CD4-positive, alpha-beta T cell treated with Interferon gamma for 1 hour (primary cell): ENCODE data around the gene SAFB2.

Source experiments
- DNase-seq: peaks from one replicate; pipeline ENCODE4 v3.0.0-alpha.2; 2020

SAFB2 gene

DNA sequence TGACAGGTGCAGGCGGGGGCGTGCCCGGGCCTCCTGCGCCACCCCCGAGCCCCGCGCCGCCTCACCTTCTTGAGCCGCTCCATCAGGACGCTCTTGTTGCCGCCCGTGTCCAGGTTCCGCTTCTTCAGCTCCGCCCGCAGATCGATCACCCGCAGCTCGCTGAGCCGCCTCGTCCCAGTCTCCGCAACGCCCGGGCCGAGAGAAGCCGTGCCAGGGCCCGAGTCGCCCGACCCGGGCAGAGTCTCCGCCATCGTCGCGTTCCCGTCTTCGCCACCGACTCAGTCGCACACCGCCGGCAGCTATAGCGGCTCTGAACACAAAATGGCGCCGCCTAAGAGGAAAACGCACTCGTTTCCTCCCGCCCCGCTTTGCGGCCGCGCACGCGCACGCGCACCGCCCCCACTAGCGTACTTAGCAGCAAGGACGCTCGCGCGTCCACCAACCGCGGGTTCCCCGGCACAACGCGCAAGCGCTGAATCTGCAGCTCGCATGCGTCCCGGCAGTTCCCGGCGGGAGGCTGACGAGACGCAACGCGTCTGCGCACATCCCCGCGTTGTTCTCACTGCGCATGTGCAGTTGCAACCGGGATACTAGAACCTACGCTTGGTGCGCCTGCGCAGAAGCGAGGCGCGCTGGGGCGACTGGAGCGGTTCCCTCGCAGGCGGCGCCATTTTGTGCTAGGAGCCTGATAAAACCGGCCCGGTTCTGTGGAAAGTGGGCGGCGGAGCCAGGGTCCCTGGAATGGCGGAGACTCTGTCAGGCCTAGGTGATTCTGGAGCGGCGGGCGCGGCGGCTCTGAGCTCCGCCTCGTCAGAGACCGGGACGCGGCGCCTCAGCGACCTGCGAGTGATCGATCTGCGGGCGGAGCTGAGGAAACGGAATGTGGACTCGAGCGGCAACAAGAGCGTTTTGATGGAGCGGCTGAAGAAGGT is at the start of gene SAFB2, which contains the start of gene SAFB:
Gene SAFB2, minus strand, starts transcription at position 312 of the 932 bp plus-strand sequence. Its CDS starts 61 bp downstream, at position 251.
Gene SAFB, plus strand, starts transcription at position 619 of the 932 bp plus-strand sequence. Its CDS starts 123 bp downstream, at position 742.
- peak; percentile 100 for DNase-seq

DNA sequence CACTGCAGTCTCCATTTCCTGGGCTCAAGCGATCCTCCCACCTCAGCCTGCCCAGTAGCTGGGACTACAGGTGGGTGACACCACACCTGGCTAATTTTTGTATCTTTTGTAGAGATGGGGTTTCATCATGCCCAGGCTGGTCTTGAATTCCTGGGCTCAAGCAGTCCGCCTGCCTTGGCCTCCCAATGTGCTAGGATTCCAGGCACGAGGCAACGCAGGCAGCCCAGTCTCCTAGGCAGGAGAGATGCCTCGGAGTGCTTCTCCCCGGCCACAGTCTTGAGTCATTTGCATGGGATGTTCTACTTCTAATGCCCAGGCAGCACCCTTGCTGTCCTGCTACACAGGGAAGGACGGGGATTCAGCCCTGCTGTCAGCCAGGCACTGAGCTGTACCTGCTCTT is 49.0 kb upstream of the SAFB2 start:
- no peak for DNase-seq

DNA sequence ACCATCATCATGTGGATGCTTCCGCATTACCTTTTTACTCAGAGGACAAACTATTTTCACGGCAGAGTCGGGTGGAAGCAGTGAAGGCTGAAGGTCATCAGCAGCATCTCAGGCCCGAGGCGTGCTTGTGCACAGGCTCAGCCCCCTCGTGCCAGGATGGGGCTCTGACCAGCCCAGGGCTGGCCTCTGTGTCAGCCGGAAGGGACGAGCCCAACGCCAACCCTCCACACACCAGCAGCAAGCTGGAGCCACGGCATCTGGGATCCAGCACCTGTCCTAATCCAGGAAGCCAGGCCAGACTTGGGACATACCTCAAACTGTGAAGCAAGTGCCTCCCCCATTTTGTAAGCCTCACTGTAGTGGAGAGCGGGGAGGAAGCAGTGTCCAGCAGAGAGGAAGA is 46.6 kb upstream of the SAFB2 start:
- no peak for DNase-seq

DNA sequence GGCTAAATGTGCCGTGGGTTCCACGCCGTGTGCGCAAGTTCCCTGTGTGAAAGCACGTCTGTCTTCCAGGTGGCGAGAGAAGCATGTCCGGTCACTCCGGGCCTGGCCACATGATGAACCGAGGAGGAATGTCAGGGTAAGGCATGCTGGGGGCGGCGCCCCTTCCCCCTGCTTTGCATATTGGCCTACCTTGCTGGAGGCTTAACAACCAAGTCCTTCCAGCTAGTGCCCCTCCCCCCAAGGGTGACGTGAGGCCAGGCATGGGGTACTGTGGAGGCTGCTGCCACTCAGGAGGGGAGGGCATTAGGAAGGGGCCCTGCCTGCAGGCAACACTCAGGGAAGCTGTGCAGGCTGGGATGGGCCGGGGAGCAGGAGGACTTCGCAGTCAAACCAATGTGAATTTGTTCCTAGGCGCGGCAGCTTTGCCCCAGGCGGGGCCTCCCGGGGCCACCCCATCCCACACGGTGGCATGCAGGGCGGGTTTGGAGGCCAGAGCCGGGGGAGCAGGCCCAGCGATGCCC is 45.2 kb upstream of the SAFB2 start:
- no peak for DNase-seq

DNA sequence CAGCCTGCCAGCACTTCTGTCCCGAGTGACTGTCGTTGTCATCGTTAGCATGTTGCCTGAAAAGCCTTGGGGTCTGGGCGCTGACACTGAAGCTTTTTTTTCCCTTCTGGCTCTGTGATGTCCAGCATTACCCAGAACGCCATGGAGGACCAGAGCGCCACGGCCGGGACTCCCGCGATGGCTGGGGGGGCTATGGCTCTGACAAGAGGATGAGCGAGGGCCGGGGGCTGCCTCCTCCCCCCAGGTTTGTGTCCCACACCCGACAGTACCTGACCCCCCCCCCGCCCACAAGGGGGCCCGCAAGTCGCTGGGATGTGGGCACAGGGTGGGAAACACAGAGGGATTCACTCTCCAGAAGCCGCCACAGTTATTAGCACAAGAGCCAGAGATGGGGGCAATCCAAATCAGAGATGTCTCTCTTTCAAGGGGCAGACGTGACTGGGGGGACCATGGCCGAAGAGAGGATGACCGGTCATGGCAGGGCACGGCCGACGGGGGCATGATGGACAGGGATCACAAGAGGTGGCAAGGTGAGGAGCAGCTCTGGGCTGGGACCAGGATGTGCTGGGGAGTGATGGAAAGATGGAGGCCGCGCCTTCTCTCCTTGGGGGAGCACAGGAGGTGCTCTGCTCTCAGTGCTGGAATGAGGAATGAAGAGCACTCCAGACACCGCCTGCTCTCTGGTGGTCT is 44.5 kb upstream of the SAFB2 start:
- no peak for DNase-seq

DNA sequence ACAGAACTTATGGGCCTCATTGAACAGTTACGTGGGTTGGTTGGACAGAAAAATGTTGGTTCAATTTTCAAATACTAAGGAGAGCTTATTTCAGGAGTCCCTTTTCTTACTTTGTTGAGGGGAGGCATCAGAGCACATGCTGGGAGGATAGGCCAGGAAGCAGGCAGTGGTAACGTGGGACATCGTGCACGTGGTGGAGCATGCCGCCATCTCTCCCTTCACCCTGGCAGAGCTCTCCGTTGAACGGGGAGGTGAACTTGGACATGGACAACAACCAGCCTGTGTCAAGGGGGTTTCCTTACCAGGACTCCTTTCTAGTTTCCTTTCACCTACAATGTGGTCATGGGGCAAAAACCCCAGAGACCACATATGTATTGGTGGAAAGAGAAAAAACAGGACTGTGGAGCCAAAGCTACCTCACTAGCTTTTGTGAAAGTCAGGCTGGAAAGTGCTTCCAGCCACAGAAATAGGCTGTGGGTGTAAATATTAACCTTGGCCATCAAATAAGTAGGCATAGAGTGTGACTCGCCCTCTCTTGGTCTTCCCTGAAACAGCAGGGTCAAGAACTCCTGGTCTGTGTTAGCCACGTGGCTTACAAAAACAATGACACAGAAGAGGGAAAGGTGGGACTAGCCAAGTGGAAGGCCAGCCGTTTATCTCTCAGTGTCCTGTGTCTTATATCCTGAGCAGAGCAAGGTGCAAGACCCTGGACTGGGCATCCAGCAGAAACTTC is 43.4 kb upstream of the SAFB2 start:
- no peak for DNase-seq

DNA sequence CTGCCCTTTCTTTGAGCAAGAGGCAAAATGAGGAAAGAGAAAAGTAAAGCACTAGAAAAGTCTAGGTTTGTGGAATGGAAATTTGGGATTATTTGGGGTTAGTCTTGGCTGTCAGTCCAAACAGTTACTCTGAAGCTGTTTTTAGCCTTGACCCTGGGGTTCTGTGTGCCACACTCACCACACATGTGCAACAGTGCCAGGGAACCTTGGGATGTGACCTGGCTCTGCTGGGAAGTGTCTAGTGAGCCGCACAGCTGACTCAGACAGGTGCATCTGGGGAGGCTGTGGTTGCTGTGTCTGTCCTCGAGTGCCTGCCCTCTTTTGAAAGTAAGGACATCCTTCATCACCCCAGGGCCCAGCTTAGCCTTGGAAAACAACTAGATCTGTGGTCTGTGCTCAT is 41.9 kb upstream of the SAFB2 start:
- DNase-seq = no peak

DNA sequence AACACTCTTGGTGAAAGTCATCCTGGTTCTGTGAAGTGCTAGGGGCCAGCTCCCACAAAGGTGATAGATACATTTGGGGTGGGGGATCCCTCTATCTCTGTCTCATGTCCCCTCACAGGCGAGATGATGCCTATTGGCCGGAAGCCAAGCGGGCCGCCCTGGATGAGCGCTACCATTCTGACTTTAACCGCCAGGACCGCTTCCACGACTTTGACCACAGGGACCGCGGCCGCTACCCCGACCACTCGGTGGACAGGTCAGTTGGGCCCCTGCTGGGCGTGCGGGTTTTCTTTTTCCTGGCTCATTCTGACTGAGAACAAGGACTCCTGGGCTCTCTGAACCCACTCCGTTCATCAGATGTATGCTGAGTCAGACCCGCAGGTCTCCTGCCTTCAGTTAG is 41.3 kb upstream of the SAFB2 start:
- DNase-seq = no peak

DNA sequence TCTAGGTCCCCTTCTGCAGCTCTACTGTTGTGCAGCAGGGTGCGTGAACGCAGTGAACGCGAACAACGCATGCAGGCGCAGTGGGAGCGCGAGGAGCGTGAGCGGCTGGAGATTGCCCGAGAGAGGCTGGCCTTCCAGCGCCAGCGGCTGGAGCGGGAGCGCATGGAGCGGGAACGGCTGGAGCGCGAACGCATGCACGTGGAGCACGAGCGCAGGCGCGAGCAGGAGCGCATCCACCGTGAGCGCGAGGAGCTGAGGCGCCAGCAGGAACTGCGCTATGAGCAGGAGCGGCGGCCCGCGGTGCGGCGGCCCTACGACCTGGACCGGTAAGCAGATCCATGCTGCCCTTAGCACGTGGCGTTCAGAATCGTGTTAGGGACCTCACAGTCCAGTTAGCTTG is 38.9 kb upstream of the SAFB2 start:
- no peak for DNase-seq

DNA sequence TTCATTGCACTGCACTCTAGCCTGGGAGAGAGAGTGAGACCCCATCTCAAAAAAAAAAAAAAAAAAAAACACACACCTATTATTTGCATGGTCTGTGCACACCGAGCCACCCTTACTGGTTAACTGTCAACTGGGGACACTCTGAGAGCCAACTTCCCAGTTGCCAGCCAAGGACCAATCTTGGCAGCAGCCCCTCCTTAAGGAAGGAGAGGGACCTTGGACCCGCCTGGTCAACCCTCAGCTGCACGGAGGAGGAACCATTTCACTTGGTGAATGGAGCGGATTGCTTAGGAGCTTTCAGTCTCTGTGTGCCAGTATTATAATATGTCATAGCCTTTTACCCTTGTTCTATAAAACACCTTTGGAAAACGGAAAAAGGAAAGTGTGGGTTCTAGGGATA is 32.8 kb upstream of the SAFB2 start:
- no peak for DNase-seq

DNA sequence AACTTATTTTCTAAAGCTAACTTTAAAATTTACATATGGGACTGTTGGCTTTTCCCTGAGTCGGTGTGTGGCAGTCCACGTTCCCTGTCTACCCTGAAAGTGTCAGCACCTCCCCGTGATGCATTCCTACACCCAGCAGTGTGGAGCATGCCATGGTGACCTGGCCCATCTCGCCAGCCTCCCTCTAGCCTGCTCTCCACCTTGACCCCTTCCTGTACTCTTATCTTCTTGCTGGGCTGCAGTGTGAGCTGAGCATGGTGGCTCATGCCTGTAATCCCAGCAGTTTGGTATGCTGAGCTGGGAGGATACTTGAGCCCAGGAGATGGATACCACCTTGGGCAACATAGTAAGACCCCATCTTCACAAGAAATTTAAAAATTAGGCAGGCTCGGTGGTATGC is 32.4 kb upstream of the SAFB2 start:
- no peak for DNase-seq

DNA sequence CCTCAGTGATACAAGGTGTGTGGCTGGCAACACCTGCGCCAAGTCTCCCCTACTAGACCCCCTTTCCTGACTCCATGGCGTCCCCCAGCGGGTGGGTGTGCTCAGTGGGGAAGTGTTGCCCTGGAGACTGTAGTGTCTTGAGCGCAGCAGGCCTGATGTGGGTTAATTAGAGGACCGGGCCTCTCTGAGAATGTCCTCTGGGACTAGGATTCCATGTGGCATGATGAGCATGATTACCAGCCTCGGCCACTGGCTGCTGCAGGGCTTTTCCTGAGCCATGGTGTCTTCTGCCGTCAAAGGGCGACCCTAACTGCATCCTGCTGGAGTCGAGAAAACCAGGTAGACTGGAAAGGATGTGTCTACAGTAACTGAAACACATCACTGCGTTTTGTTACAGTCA is 29.7 kb upstream of the SAFB2 start:
- DNase-seq = no peak

DNA sequence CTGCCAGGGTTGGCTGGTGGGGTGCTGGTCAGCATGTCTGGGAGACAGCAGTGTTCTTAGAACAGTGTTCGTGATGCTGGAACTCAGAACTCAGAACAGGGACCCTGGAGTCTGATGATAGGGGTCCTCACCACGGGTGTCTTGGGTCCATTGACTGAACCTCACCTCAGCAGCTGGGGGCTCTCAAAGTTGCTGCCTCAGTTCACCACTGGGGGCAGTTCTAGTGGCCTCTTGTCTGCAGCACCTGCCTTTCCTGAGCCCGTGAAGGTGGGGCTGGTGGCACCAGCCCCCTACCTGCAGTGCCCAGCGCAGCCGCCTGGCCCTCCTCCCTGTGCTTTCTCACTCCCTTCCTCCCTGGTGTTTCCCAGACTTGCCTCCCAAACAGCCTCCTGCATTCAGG is 28.8 kb upstream of the SAFB2 start:
- no peak for DNase-seq

DNA sequence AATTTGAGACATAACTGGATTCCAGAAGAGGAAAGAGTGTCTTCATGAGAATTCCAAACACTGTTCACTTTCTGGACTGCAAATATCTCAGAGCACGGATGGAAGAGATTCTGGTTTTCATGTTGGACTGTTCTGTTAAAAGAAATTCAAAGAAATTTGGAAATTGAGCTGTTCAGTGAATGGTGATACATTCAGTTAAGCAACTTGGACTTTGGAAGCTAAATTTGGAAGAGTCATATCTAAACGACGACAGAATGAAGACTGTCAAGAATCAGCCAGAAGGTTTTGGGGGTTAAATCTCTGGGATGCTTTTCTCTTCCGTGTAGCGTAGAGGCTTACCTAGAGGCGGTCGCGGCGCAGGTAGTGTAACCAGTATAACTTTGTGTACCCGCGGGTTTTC is 25.9 kb upstream of the SAFB2 start:
- DNase-seq = no peak

DNA sequence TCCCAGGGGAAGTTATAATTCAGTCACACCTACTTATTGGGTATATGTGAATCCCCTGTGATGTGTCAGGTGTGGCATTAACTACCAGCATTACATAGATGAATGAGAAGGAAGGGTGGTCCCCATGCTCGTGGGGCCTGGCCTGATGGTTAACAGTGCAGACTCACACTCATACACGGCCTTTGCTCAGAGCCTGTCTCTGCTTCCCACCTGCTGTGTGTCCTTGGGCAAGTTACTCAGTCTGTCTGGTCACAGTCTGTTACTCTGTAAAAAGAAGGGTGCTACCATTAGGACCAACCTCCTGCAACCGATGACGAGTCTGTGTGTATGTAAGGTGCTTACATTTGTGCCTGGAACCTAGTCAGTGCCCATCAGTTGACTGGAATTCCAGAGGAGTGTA is 24.1 kb upstream of the SAFB2 start:
- DNase-seq = no peak

DNA sequence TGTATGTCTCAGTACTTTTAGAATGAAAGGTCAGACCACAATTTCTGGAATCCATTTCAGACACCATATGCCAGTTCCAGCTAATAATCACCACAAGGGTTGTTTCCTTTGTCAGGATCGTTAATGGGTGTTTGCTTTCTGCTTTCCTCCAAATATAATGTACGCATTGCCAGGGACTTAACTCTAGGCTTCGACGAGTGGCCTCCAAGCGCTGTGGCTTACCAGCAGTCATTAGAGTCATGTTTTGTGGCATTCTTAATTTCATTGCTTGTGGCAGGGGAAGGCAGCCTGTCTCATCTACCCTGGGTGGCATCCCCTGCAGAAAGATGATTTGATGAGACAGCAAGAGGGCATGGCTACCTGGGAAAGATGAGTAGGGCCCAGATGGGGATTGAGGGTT is 22.8 kb upstream of the SAFB2 start:
- DNase-seq = no peak

DNA sequence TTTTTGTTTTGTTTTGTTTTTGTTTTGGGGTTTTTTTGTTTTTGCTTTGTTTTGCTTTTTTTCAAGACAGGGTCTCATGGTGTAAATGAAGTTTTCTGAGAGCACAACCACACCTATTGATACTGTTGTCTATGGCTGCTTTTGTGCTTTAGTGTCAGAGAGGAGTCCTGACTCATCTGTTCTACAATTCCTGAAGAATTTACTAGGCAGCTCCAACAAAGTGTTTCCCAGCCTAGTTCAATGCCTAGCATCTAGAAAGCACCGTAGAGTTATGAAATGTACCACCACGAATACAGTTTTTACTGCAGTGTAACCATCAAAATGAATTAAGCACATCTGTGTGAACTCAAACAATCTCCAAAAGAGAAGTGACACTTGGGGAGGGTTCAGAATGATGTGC is 21.5 kb upstream of the SAFB2 start:
- DNase-seq = no peak

DNA sequence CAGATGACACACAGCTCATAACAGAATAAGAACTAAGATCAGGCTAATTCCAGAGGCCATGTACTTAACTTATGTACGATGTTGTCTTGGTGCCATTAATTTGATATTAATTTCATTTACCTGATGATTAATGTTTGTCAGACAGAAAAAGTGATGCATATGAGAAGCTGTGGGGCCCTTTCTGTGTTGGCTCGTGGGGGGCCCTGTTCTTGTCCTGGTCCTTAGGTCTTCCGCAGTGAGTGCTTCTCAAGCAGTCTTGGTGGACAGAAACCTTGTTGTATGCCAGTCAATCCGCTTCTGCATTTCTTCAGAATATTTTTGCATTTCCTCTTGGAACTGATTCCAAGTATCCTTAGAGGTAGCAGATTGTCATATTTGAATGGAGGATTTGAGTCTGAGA is 20.5 kb upstream of the SAFB2 start:
- no peak for DNase-seq

DNA sequence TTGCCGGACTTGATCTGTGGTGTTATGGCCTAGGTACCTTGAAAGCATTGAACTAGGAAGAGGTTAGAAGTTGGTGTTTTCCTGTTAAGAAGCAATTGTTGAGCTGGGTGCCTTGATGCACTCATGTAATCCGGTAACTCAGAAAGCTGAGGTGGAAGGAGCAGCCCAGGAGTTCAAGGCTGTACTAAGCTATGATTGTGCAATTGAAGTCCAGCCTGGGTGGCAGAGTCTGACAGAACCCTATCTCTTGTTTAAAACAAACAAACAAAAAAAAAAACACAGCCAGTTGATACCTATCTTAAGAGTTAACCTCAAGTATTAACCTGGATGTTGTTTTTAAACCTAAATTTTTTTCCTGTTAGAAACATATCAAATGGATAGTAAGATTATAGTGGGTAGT is 19.6 kb upstream of the SAFB2 start:
- DNase-seq = no peak

DNA sequence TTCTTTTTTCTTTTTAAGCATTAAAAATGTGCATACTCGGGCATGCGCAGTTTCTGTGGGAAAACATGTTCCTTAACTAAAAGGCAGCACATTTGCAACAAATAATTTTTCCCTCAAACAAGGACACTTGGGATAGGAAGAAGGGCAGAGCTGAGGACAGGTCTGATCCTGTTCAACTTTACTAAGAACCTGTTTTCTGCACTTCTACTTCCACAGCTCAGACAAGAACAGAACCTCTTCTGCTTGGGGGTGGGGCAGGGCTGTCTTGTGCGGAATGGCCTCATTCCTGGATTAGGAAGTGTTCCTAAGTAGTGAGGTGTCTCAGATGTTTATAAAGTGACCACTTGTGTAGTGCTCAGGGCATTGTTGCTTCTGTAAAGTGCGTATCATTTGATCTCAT is 18.6 kb upstream of the SAFB2 start:
- no peak for DNase-seq

DNA sequence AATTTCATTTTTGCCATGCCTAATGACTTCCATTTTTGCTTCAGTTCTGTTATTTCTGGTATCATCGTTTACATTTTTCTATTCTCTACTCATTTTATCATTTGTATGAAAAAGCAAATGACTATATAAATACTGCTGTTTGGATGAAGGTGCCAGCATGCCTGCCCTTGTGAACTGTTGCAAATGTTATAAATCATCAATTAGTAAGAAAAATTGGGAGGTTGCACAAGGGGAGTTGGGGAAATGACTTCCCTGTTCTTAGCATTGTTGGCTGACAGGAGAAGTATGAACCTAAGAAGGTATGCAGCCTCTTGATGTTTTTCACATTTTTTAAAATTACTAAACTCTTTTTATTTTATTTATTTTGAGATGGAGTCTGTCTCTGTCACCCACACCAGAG is 15.4 kb upstream of the SAFB2 start:
- no peak for DNase-seq

DNA sequence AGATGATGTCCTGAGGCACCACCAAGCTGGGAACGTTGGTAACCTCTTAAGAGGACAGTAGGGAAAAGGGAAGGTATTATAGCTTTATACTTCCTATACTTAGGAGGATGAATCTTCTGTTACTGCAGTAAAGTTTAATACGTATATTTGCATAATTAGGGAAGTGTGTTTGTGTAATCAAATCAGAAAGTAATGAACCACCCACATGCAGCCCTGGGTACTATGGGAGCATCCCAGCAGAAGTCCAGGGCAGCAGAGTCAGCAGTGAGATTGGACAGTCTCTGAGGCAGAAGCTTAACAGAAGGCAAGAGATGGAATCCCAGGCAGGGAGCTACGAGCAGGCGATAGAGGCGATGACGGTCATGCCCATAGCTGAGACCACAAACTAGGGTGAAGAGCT is 12.9 kb upstream of the SAFB2 start:
- no peak for DNase-seq

DNA sequence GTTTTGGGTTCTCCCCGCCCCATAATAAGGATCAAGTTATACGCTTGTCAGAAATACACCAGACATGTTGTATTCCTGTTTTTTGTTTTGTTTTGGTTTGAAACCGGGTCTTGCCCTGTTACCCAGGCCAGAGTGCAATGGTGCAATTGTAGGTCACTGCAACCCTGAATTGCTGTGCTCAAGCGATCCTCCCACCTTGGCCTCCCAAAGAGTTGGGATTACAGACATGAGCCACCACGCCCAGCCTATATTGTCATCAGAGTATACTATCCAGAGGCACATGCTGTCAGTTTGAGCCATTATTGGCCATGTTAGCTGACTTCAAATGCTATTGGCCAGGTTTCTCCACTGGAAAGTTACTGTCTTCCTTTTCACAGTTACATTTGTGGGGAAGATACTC is 10.1 kb upstream of the SAFB2 start:
- DNase-seq = no peak
